ENCODE results near the gene ANTXRL.
"Not testable (repeated sequence)": the region's sequence is repeated elsewhere in the genome, so short reads cannot be mapped to it uniquely, and the experiment has no call there.

DNA sequence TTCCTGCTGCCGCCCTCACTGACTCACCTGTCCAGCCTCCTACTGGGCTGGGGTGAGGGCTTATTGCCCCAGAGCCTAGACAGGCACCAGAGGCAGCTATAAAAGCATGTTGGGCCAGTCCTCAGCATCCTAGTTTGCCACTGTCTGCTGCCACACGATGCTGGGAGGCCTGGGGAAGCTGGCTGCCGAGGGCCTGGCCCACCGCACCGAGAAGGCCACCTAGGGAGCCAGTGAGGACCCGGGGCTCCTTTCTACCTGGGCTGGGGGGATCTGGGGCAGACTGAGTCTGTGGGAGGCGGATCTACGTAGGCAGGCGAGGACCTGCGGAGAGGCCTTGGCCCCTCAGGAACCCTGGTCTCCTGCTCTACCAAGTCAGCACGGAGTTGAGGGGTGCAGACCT is 82.2 kb downstream of the ANTXRL start:
- TF ChIP-seq, protein P1, sequence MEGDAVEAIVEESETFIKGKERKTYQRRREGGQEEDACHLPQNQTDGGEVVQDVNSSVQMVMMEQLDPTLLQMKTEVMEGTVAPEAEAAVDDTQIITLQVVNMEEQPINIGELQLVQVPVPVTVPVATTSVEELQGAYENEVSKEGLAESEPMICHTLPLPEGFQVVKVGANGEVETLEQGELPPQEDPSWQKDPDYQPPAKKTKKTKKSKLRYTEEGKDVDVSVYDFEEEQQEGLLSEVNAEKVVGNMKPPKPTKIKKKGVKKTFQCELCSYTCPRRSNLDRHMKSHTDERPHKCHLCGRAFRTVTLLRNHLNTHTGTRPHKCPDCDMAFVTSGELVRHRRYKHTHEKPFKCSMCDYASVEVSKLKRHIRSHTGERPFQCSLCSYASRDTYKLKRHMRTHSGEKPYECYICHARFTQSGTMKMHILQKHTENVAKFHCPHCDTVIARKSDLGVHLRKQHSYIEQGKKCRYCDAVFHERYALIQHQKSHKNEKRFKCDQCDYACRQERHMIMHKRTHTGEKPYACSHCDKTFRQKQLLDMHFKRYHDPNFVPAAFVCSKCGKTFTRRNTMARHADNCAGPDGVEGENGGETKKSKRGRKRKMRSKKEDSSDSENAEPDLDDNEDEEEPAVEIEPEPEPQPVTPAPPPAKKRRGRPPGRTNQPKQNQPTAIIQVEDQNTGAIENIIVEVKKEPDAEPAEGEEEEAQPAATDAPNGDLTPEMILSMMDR (IDR thresholded peaks at IDR 0.05; ENCODE audit: poor library complexity) = not testable (repeated sequence)
- not testable (repeated sequence) for TF ChIP-seq EZH2 (IDR thresholded peaks at IDR 0.05; ENCODE audit: borderline replicate concordance); EZH2phosphoT487 (IDR thresholded peaks at IDR 0.05; ENCODE audit: low read depth, severe bottlenecking, unreplicated experiment)
